Stimulated activated CD4-positive, alpha-beta T cell treated with anti-CD3 and anti-CD28 coated beads, Interleukin-4, amount 100 ng/mL, for 1 hour (primary cell): ENCODE results near the gene CCNT2.
"Not testable (repeated sequence)": the region's sequence is repeated elsewhere in the genome, so short reads cannot be mapped to it uniquely, and the experiment has no call there.

Experiments used
- DNase-seq: peaks from one replicate; pipeline ENCODE4 v3.0.0-alpha.2; 2020

The CCNT2 gene

GRCh38 chr2:134918526-134919340 lies at the start of gene CCNT2:
CCNT2 (plus strand) TSS chr2:134918822; CDS start chr2:134918855, 33 bp downstream.
- DNase-seq = peak; percentile 100

- no peak for DNase-seq
Observed at GRCh38 chr2:134869946-134870736, 48.5 kb upstream of the CCNT2 start.

GRCh38 chr2:134873152-134873551 lies 45.5 kb upstream of the CCNT2 start:
- no peak for DNase-seq

- no peak for DNase-seq
Observed at GRCh38 chr2:134875309-134875708, 43.3 kb upstream of the CCNT2 start.

GRCh38 chr2:134882773-134883172 lies 35.8 kb upstream of the CCNT2 start:
- DNase-seq = no peak

- no peak for DNase-seq
Observed at GRCh38 chr2:134883552-134884293, 34.9 kb upstream of the CCNT2 start.

GRCh38 chr2:134884435-134884834 lies 34.2 kb upstream of the CCNT2 start:
- DNase-seq = no peak

- no peak for DNase-seq
Observed at GRCh38 chr2:134892282-134893035, 26.2 kb upstream of the CCNT2 start.

GRCh38 chr2:134897932-134898331 lies 20.7 kb upstream of the CCNT2 start:
- no peak for DNase-seq

- DNase-seq = no peak
Observed at GRCh38 chr2:134899204-134899603, 19.4 kb upstream of the CCNT2 start.

GRCh38 chr2:134900151-134900550 lies 18.5 kb upstream of the CCNT2 start:
- DNase-seq = no peak

GRCh38 chr2:134903701-134904100 lies 14.9 kb upstream of the CCNT2 start:
- DNase-seq = not testable (repeated sequence)

GRCh38 chr2:134905168-134905567 lies 13.5 kb upstream of the CCNT2 start:
- DNase-seq = no peak

- DNase-seq = no peak
Observed at GRCh38 chr2:134906726-134907125, 11.9 kb upstream of the CCNT2 start.

- not testable (repeated sequence) for DNase-seq
Observed at GRCh38 chr2:134907441-134908116, 11.0 kb upstream of the CCNT2 start.

GRCh38 chr2:134910763-134911399 lies 7.7 kb upstream of the CCNT2 start:
- DNase-seq = no peak

GRCh38 chr2:134911400-134911785 lies 7.2 kb upstream of the CCNT2 start:
- DNase-seq = no peak

- DNase-seq = no peak
Observed at GRCh38 chr2:134912361-134912760, 6.3 kb upstream of the CCNT2 start.

- DNase-seq = peak; percentile 6
Observed at GRCh38 chr2:134917360-134917865, 1.2 kb upstream of the CCNT2 start.

- DNase-seq = peak; percentile 88
Observed at GRCh38 chr2:134917888-134918525, 615 bp upstream of the CCNT2 start.
